Measurements from ENCODE around the gene LGI4.

DNA sequence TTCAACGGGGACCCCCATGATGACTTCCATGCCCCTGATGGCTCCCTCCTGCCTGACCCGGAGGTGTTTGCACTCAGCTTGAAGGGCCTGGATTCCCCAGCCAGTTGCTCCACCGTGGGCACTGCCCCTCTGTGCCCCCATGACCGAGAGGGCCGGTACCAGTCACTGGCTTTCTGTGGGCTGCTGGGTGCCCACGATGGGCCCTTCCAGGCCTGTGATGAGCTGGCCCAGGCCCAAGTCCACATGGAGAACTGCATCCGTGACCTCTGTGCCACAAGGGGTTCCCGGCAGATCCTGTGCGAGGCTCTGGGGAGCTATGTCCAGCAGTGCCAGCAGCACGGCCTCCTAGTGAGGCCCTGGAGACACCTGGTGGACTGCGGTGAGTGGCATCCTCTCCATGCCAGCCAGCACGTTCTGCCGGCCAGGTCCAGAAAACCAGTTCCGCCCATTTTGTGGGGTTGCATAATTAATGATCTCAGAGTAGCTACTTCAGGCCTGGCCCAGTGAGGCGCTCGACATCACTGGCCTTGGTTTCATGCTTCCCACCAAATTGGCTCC lies 54.2 kb downstream of the LGI4 start:
- TF ChIP-seq CTCF (IDR thresholded peaks at IDR 0.05) (no peak), POLR2AphosphoS5 (IDR thresholded peaks at IDR 0.05) (no peak), POLR2A (IDR thresholded peaks at IDR 0.05; ENCODE audit: low read depth) (no peak)

Measured in esophagus muscularis mucosa (tissue), 3 donors.